ENCODE measurements around the gene FAM110C. TPM values are rescaled to one million over a fixed set of nuclear protein-coding genes. Genes with fewer than 3 reads are reported as not detected.

FAM110C gene
- total RNA-seq, 4 donors from 2014 or later, result 5.0 to 39.2 (median 28.3) TPM

DNA sequence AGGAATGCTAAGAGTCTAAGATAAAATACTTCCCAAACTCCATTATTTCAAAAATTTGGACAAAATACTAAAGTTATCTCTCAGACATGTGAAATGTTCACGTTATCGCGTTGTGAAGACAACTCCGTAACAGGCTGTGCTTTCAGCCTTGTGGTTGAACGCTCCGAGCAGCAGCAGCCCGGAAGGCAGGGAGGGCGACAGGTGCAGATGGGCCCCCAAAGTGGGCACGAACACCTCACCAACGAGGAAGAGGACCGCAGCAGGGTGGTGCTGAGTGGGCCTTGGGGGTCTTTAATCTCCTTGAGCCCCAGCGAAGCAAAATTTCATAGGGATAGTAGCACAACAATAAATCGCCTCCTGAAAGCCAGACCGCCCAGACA lies 1.0 kb upstream of the FAM110C start:
- H3K4me1 ChIP-seq, result peaks cover 0 to 4% (median 0%) of the 10 kb centered on the region in 4 donors
- TF ChIP-seq CTCF (IDR thresholded peaks at IDR 0.05) (no peak), POLR2A (IDR thresholded peaks at IDR 0.05) (no peak)
- DNase-seq, result no peak
- peaks cover 0 to 11% of the 10 kb centered on the region in 2 donors for H3K27me3 ChIP-seq
- H3K9me3 ChIP-seq, result no peaks in the 10 kb centered on the region
- peak overlapping the region in 3 of 4 donors; percentile 88 to 98 (median 93) for H3K27ac ChIP-seq
- H3K4me3 ChIP-seq, result peak overlapping the region in 2 of 4 donors; percentile 81 to 93
- H3K36me3 ChIP-seq, result peaks cover 0 to 6% (median 0%) of the 10 kb centered on the region in 3 donors

DNA sequence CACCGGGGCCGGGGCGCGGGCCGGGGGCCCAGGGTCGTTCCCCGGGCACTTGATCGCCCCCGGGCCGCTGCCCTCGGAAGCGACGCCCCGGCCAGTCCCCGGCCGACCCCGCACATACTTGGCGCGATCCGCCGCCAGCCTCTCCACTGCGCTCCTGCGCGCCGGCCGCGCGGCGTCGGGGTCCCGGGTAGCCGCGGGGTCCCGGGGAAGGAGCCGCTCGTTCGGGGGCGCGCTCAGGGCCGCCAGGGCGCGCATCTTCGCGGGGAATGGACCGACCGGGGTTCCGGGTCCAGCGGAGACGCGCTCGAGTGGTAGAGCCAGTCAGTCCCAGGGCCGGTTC lies 204 bp downstream of the FAM110C start:
- DNase-seq, result no peak
- H3K4me3 ChIP-seq, result peak overlapping the region; percentile 45 to 93 (median 64)
- peaks cover 0 to 11% of the 10 kb centered on the region in 2 donors for H3K27me3 ChIP-seq
- H3K4me1 ChIP-seq, result peaks cover 0 to 4% (median 0%) of the 10 kb centered on the region in 4 donors
- H3K36me3 ChIP-seq, result peaks cover 0 to 14% (median 0%) of the 10 kb centered on the region in 3 donors
- peak overlapping the region; percentile 0 to 98 (median 90) for H3K27ac ChIP-seq
- no peaks in the 10 kb centered on the region for H3K9me3 ChIP-seq
- TF ChIP-seq POLR2A (IDR thresholded peaks at IDR 0.05) (peak; percentile 83 to 88), CTCF (IDR thresholded peaks at IDR 0.05) (peak in 2 of 6 experiments; percentile 7 to 24)

DNA sequence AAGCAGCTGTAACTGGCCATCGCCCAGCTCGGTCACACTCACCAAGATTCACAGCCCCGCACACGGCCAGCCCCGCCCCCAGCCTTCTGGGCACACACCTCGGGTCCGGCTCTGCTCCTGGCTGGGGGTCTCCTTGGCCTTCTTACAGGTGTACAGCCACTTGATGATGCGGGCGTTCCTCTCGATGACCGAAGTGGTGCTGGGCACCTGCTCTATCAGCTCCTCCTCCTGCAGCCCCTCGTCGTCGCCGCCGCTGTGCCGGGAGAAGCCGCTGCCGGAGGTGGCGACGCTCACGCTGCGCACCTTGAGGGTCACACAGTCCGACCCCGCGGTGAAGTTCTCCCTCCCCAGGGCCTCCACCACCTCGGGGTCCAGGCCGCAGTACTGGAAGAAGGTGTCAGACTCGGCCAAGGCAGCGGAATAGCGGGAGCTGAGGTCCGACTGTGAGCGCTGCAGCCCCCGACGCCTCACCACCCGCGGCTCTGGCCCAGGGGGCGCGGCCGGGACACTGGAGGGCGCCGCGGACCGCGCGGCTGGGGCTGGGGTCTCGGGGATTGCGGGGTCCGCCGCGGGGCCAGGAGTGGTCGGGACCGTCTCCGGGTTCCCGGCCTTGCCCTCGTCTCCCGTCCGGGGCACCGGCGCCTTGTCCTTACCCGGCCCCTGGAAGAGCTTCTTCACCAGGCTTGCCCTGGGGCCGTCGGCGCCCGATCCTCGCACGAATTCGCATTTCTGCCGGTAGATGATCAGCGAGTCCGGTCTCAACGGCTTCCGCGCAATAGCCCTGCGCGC lies 769 bp downstream of the FAM110C start:
- Histone ChIP-seq H3K27me3 (peaks cover 0 to 11% of the 10 kb centered on the region in 2 donors), H3K4me1 (peaks cover 0 to 4% (median 0%) of the 10 kb centered on the region in 4 donors), H3K4me3 (peak overlapping the region; percentile 45 to 93 (median 64)), H3K9me3 (no peaks in the 10 kb centered on the region), H3K27ac (peak overlapping the region; percentile 0 to 98 (median 90)), H3K36me3 (peaks cover 0 to 19% (median 0%) of the 10 kb centered on the region in 3 donors)
- DNase-seq, result peak in 1 of 3 donors; percentile 67
- TF ChIP-seq POLR2A (IDR thresholded peaks at IDR 0.05), result no peak
- no peak for TF ChIP-seq CTCF (IDR thresholded peaks at IDR 0.05)

DNA sequence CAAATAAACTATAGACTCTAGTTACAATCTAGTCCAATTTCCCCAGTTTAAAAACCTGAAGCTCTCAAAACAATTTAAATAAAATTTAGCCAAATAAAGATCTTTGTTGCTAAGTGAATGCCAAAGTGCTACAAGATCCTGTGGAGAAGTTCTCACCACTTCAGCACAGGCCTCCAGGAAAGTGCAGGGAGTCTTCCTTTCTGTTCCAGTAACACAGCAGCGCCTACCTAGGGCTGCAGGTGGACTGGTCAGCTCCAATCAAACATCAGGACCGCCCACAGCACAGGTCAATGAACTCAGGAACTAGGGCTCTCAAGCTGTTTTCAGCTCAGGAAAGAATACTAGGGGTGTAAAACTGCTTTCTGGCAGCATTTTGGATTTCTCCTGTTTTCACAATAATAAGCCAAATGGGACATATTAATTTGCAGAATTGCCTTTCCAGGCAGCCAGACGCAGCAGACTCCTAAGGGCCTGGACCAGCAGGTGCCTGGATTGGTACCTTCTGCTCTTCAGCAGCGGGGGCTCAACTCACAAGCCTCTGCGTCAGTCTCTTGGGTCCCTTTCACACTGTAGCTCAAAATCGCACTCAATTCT lies 1.5 kb downstream of the FAM110C start:
- peaks cover 0 to 25% (median 0%) of the 10 kb centered on the region in 3 donors for H3K36me3 ChIP-seq
- peak in 2 of 3 donors; percentile 81 to 85 for DNase-seq
- peak in 2 of 6 experiments; percentile 4 to 15 for TF ChIP-seq CTCF (IDR thresholded peaks at IDR 0.05)
- peak; percentile 31 to 78 for TF ChIP-seq POLR2A (IDR thresholded peaks at IDR 0.05)
- H3K4me1 ChIP-seq, result peaks cover 0 to 4% (median 0%) of the 10 kb centered on the region in 4 donors
- no peaks in the 10 kb centered on the region for H3K9me3 ChIP-seq
- H3K27me3 ChIP-seq, result peaks cover 0 to 11% of the 10 kb centered on the region in 2 donors
- peak overlapping the region in 3 of 4 donors; percentile 88 to 98 (median 93) for H3K27ac ChIP-seq
- peak overlapping the region in 3 of 4 donors; percentile 46 to 93 (median 81) for H3K4me3 ChIP-seq

- Histone ChIP-seq H3K27ac (peak overlapping the region in 1 of 4 donors; percentile 8), H3K36me3 (peaks cover 0 to 27% (median 0%) of the 10 kb centered on the region in 3 donors), H3K9me3 (no peaks in the 10 kb centered on the region), H3K4me1 (peaks cover 0 to 4% (median under 1%) of the 10 kb centered on the region in 4 donors), H3K4me3 (peak overlapping the region in 2 of 4 donors; percentile 81 to 93), H3K27me3 (peaks cover 0 to 11% of the 10 kb centered on the region in 2 donors)
- TF ChIP-seq POLR2A (IDR thresholded peaks at IDR 0.05) (no peak), CTCF (IDR thresholded peaks at IDR 0.05) (no peak)
- no peak for DNase-seq
Measured at GRCh38 chr2:42788-43187, 3.5 kb downstream of the FAM110C start.
